Midbrain (tissue), 1 donor: ENCODE measurements around the gene MYO1E.
"Not testable (repeated sequence)": the region's sequence is repeated elsewhere in the genome, so short reads cannot be mapped to it uniquely, and the experiment has no call there.

Source experiments
- DNase-seq: peaks from one replicate; lab custom pipeline; 2025; lab: John Stamatoyannopoulos, UW

MYO1E gene

DNA sequence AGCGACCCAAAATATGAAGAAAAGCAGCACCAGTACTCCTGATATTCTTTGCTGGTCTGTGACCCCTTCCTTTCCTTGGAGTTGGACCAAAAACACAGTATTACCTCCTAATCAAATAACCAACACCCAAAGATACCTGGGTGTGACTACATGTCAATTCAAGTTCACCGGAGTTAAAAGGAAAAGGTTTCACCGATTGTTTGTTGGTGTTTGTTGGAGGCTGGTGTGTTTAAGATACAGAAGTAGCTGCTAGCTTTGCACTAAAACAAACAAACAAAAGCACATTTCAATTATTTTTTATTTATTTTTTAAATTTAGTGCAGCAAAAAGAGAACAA is 81.5 kb downstream of the MYO1E start:
- no peak for DNase-seq

DNA sequence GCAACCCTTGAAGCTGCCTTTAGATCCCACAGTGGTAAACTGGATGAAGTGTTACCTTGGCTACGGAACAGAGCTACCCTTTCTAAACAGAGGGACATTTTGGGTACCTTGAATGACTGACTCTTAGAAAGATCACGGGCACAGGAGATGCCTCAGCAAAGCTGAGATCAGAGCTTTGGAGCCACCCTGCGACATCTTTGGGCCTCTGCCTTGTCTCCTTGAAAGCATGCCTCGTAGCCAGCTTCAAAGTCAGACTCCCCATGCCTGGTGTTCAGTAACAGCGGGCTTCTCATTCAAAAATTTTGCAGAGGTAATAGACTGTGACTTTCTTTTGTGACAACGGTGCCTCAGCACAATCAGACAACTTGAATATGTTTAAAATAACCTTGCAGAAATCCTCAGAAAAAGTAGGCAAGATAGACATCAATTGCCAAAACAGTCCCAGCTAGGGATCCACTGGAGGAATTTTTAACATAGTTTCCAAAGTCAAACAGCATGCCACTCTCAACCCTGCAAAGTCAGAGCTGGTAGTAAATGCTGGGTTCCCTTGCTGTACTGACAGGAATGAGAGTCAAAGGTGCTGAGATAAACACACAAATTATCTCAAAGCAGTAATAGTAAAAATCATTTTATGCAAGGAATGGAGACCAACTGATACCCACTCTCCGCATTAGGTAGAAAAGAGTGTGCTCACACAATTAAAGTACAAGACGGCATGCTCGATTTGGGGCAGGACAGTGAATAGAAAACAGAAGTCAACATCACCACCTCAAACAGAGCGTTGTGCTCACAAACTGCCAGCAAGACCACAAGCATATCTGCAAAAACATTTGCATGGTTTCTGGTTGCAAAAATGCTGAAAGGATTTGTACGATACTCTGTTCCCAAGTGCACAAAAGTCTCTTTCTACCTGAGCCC is 82.1 kb downstream of the MYO1E start:
- peak; percentile 73 for DNase-seq

DNA sequence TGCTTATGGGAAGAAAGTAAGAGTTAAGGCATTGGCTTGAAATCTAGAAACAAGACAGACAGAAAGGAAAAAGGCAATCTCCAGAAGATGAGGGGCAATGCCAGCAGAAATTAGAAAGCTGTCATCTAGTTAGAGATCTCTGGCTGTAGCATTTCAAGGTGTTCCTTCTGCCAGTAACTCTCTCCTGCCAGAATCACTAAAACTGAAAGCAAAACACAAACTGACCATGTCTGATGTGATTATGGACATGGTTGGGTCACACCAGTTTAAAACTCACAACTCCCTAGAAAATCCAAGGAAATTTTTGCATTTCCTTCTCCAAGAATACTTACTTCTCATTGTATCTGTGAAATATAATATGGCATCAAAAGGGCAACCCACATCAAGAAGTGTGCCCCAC is 83.1 kb downstream of the MYO1E start:
- no peak for DNase-seq

DNA sequence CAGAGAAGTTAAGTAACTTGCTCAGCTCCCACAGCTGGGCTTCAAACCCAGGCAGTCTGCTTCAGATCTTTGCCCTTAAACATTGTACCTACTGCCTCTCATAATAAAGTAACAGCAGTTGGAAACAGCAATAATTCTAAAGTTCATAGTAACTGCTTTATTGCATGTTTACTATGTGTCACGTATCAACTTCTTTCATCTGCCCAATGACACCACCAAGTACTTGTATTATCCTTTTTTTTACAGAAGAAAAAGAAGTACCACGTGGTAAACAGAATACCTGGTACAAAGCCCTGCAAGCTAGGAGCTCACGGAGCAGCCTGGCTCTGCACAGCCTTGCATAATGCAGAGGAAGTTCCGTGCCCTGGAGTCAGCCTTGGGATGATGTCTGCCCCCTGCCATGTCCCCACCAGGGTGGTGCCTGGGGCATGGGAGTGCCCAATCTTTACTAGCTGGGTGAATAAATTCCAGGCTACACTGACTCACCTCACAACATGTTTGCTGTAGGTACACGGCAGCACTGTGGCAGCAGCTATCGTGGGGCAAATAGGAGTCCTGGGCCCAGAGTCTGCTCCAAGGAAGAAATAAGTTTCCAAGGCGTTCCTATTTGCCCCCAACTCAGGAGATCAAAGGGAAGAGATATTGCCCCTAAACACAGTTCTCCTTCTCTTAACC is 88.8 kb downstream of the MYO1E start:
- no peak for DNase-seq

DNA sequence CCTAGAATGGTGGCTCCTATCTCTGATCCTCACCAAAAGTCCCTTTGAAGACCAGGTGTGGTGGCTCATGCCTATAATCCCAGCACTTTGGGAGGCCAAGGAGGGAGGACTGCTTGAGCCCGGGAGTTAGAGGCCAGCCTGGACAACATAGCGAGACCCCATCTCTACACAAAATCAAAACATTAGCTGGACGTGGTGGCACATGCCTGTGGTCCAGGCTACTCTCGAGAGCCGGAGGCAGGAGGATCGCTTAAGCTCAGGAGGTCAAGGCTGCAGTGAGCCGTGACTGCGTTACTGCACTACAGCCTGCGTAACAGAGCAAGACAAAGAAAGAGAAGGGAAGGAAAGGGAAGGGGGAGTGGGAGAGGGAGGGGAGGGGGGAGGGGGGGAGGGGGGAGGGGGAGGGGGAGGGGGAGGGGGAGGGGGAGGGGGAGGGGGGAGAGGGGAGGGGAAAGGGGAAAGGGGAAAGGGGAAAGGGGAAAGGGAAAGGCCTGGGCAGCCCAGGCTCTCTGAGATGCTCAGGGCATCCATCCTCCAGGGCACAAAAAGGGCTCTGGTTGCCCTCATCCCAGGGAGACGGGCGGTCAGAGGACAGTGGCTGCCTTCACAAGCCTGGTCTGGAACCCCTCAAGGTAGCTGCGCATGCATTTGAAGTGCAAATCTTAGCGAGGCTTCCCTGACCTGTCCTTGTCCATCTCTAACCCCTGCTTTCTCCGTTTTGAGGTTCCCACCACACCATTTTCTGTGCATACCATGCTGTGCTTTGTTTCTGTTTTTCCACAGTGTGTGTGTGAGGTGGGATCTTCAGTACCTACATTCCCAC is 89.9 kb downstream of the MYO1E start:
- DNase-seq = no peak

DNA sequence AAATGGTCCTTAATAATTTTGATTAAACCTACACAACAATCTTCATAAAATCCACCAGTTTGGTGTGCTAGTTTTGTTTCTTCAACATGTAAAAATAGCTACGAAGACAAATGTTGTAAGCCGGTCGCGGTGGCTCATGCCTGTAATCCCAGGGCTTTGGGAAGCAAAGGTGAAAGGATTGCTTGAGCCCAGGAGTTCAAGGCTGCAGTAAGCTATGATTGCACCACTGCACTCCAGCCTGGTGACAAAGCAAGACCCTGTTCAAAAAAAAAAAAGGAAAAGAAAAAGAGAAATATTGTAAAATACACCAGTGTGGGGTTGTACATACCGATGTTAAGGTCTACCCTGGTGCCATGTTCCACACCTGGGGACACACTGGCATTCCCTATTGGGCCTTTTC is 91.0 kb downstream of the MYO1E start:
- DNase-seq = no peak

DNA sequence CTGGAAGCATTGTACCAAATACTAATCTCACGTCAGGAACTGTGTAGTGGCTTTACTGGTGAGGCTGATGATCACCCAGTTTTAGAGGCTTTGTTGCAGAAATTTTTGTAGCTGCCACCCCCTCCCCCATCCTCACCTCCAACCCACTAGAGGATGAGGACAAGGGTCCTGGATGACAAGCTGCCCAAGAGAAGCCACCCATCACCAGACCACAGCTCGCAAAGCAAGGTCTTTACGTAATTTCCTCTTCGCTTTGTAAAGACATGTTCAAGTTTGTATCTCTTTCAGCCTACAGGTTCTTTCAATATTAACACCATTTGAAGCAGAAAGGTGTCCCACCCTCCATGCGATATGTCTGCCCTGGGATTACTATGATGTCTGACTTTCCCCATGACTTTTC is 91.8 kb downstream of the MYO1E start:
- no peak for DNase-seq

DNA sequence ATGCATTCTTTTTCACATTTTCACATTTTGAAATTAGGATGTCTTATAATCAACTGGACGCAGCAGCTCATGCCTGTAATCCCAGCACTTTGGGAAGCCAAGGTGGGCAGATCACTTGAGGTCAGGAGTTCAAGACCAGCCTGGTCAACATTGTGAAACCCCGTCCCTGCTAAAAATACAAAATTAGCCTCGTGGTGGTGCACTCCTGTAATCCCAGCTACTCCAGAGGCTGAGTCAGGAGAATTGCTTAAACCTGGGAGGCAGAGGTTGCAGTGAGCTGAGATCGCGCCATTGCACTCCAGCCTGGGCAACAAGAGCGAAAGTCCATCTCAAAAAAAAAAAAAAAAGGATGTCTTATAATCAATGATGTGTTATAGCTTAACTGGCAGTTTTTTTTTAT is 92.4 kb downstream of the MYO1E start:
- DNase-seq = not testable (repeated sequence)

DNA sequence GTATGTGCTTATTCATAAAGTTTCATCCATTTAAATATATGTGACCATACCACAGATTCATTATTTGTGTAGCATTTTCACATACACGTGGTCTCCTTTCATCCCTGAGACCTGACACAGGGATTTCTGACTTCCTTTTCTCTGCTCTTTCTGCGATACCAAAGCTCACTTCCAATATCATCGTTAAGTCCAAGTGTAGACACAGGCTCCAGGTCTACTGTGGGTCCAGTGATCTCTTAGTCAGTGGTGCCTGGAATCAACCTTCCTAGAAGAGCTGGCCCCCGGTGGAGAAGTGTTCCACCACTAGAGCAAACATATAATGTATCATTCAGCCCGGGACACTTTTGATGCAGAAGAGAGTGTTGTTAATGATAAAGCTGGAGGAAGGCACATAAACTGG is 93.6 kb downstream of the MYO1E start:
- no peak for DNase-seq

DNA sequence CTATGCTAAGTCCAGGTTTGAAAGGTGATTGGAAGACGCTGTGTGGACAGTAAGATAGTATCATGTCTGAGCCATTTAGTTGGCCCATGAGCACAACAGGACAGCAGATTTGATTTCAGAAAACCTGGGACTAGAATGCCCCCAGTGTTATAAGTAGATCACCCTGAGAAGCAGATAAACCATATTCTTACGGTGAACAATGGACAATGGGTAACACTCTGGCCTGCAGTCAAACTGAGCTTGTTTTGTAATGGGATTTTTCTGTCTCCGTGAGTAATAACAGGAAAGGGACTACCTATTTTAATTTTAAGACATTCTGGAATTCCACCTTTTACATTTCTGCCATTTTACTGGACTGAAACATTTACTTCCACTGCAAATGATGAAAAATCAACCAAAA is 94.6 kb downstream of the MYO1E start:
- peak; percentile 62 for DNase-seq

DNA sequence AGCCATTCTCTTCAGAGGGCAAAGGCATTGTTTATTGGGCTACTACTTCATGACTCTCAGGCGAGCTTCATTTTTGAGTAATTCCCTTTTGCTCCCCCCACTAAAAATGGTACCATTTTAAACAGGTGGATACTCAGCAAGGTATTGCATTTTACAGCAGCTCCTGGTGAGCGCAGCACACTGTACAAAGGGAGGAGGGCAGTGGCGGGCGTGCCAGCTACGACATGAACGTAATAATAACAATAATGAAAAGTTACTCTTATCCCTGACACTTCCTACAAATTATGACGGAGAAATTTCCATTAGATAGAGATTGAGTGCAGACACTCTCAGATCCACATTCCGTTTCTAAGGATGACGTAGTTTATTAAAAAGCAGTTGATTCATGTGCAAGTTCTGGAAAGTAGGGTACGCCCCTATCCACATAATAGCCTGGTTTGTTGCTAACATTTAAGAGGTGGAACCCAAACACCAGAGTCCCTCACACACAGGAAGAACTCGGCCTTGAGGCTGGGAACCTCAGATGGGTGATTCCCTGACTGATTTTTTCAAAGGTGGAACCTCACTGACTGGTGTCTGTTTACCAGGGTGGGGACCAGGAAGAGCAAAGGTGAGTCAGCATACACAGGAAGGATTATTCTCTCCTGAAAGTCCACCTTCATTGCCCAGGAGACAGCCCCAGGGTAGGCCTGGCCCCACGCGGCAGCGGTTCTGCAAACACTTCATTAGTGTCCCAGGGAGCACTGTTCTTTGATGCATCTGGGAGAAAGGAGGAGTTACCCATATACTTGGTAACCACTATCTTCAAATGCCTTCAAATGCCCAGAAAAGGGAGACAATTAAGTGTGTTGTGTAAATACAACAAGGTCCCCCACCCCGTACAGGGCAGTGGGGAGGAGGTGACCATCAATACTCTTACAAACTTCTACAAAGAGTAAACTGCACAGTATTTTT is 96.2 kb downstream of the MYO1E start:
- DNase-seq = no peak

DNA sequence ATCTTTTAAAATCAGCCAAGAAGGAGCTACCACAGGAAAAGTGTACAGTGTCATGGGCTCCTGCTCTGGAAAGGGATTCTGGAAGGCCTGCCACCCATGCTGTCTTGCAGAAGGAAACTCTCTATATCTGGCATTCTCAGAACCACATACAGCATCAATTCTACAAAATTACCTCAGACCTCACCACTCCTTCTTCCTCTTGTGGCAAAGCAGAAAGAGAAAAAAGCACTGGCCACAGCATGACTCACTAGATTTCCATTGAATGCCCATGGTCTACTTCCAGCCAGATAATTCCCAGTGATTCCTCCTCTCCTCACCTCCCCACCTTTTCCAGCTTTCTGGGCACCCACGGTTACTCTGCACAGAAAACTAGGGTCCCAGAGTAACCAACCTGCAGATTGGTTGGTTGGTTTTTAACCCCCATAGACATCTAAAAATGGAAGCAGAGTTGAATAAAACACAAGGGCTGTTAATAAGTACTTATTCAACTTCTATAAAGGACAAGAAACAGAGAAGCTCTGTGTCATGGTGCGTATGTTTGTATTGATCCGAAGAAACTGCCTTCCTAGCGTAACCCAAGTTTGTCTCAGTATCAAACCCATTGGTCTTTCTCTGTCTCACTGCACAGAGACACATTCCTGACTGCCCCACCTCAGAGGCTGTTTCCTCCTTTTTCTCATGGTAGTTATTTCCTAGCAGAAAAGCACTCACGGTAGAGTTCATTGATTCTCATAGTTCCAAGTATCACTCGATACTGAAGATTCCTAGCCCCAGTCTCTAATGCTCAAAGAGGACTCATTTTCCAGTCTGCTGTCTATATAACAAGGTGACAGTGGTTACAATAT is 98.3 kb downstream of the MYO1E start:
- no peak for DNase-seq

DNA sequence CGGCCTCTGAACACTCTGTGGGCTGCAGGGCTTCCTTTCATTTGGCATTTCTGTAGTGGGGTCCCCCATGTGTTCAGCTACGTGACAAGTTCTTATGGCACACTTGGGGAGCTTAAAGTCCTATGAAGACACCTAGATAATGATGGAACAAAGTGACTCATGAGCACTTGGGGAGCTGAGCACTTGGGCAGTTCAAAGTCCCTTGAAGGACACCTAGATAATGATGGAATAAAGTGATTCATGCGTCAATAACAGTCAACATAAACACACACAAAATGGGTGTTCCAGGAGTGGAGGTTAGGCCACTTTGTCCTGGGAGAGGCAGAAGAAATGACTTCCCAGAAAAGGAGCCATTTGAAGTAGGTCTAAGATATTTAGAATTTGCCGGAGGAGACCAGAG is 99.4 kb downstream of the MYO1E start:
- DNase-seq = no peak

DNA sequence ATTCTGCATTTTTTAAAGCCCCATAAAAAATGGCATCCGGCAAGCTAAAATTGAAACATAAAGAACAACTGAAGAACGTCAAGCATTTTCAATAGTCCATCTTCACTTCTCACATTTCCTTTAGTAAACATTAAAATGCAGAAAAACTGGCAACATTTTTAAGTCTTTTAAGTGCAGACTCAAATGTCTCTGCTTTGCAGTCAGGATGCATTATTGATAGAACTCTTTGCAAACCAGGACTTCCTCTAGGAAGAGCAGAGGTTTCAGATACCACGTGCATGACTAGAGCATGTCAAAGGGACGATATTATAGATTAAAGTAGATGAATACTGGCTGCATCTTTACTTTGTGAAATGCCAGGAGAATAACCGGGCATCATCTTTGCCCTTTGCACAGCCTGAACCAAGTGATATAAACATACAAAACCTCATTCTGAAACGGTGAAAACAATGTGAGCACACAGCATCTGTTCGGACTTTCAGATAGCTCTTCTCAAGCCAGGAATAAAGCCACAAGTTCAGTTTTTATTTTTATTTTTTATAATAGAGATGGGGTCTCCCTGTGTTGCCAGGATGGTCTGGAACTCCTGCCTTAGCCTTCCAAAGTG is 101.0 kb downstream of the MYO1E start:
- DNase-seq = no peak

DNA sequence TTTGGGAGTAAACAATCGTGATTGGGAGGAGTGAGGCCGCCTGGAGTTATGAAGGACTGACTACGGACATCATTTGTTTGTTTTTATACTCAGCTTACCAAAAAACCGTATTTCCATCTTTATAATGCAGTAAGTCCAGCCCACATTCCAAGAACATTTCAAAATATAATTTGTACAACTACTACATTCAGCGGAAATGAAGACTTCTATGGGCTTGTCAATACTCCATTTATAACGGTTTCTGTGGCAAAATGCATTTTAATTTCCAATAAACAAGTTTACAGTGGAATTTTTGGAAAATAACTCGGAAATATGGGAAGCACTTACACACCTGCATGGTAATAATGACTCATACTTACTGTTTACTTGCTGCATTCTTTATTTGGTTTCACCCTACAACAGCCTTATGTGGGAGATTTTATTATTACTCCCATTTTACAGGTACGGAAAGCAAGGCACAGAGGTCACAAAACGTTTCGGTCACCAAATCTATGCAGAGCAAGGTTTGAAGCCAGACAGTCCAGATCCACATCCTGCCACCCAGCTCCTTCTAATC is 103.7 kb downstream of the MYO1E start:
- no peak for DNase-seq

DNA sequence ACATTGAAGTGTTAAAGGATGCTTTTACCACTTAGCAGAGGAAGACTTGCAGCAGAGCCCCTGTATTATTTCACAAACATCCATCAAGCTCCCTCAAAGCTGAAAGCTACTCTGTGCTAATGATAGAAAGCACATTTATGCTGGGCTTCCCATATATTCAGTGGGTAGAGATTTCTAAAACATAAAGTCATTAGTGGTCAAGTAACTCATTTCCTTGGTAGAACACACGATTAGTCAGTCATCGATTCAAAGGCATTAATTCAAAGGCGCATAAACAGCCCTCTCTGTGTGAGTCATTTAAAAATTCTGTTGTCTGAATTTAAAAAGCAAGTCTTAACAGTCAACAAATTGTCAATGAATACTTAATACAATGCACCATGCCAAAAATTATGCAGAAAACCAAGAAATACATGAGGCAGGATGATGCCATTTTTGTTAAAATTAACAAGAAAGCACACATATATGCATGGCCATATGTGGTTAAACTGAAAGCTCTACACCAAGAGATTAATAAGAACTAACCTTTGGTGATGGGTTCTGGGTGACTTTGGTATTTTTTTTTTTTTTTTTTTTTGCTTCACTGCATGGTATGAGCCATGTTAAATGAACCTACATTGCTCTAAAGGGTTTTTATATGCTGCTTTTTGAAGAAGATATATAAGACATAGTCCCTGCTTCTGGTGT is 104.4 kb downstream of the MYO1E start:
- no peak for DNase-seq

DNA sequence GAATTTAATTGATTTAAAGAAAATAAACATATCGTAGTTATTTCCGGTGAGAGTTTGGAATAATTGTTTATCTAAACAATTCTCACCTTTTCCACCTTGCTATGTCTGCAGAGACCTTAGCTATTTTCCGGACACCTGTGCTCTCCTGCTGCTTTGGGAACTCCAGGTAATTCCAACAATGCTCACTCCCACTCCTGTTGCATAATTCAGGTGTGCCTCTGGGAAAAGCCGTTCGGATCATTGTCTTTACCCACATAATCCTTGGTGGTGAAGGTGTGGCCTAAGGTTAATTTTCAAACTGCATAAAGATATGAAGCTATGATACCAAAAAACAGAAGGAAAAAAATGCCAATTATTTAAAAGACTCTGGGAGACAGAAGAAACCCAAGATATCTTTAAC is 106.6 kb downstream of the MYO1E start:
- DNase-seq = no peak

DNA sequence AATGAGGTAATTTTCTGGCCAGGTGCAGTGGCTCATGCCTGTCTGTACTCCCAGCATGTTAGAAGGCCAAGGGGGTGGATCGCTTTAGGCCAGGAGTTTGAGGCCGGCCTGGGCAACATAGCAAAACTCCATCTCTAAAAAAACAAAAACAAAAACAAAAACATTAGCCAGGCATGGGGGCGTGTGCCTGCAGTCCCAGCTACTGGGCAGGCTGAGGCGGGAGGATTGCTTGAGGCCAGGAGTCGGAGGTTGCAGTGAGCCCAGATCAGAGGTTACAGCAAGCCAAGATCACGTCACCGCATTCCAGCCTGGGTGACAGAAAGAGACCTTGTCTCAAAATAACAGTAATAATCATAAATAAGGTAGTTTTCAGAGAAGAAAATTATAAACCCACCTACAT is 110.4 kb downstream of the MYO1E start:
- no peak for DNase-seq

DNA sequence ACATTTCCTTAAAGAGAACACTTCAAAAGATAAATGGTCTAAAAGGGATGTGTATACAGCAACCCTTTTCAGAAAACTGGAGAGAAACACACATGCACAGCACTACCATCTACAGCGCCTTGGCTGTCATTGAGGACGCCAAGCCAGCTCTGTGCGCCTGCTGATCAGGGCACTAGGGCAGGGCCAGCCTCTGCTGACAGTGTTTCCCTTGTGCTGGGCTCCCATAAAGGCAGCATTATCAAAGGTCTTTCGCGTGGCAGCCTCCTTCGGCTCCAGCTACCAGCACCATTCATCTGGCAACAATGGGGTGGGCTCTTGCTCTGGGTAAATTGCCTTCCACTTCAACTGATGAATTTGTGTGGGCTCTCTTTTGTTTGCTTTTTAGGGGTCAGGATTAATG is 112.6 kb downstream of the MYO1E start:
- peak; percentile 91 for DNase-seq
